Sigmoid colon (tissue), 7 donors: ENCODE measurements around the gene SPINK13. TPM values are rescaled to one million over a fixed set of nuclear protein-coding genes. Genes with fewer than 3 reads are reported as not detected.
"Not testable (repeated sequence)": the region's sequence is repeated elsewhere in the genome, so short reads cannot be mapped to it uniquely, and the experiment has no call there.

Experiments
- DNase-seq: peaks from one replicate; pipeline ENCODE4 v3.0.0-alpha.2; 2019
- H3K27ac ChIP-seq, 4 donors: fragments of 200-600 bp; sonication (generic); one replicate each; pipeline ENCODE4 v1.5.1; 2016 to 2019; ENCODE audit warnings: mild to moderate bottlenecking in 1 of 4
- H3K27me3 ChIP-seq, 3 donors: fragments of 200-600 bp; sonication (generic); one replicate each; pipeline ENCODE4 v1.5.1; 2019; ENCODE audit warnings: mild to moderate bottlenecking in 1 of 3
- H3K36me3 ChIP-seq, 4 donors: fragments of 200-600 bp; sonication (generic); one replicate each; pipeline ENCODE4 v1.5.1; 2016 to 2019
- H3K4me1 ChIP-seq, 4 donors: fragments of 200-600 bp; sonication (generic); one replicate each; pipeline ENCODE4 v1.5.1; 2017 to 2019
- H3K4me3 ChIP-seq, 4 donors: fragments of 200-600 bp; sonication (generic); one replicate each; pipeline ENCODE4 v1.5.1; 2017 to 2019; ENCODE audit warnings: mild to moderate bottlenecking in 2 of 4, moderate library complexity in 1 of 4
- H3K9me3 ChIP-seq, 4 donors: fragments of 200-600 bp in 3 of 4; sonication (generic) in 3 of 4; one replicate each; pipeline versions ENCODE4 v1.5.1 to v1.6.1; 2013 to 2019
- CTCF ChIP-seq, 4 experiments: fragments of 450-650 bp in 3 of 4; fragments of 200-600 bp in 1 of 4; IDR thresholded peaks; one replicate each; pipeline ENCODE4 v1.5.1; 2016 to 2019; ENCODE audit warnings: antibody characterized with exemption in 4 of 4, mild to moderate bottlenecking in 3 of 4, moderate library complexity in 2 of 4
- EP300 ChIP-seq, 4 donors: sonication (generic); formaldehyde crosslinking; IDR thresholded peaks; one replicate each; pipeline ENCODE4 v1.6.1; 2017; ENCODE audit warnings: antibody characterized with exemption in 4 of 4
- POLR2A ChIP-seq, 2 donors: fragments of 450-650 bp; IDR thresholded peaks; one replicate each; pipeline ENCODE4 v1.6.1; 2016; ENCODE audit warnings: antibody characterized with exemption in 2 of 2, mild to moderate bottlenecking in 2 of 2, moderate library complexity in 2 of 2
- POLR2AphosphoS5 ChIP-seq, 4 donors: sonication (generic); formaldehyde crosslinking; IDR thresholded peaks; one replicate each; pipeline ENCODE4 v1.6.1; 2017; ENCODE audit warnings: antibody characterized with exemption in 4 of 4
- WGBS, 2 donors: extraction: QIAGEN DNeasy Blood & Tissue Kit; methylation state at CpG; one replicate each; pipeline ENCODE4 v1.1.7; 2013; 5-methylcytosine and 5-hydroxymethylcytosine counted together
- intact Hi-C: fragments of 100-400 bp; cut with DNase I; formaldehyde crosslinking; loops from one replicate; pipeline ENCODE4 v1.15.1; 2023
- polyA plus RNA-seq, 3 donors: library from polyadenylated mRNA; stranded (reverse); fragments of 200-250 nt; gene quantifications; one replicate each; pipeline ENCODE4 v1.2.3, GENCODE V29; 2013
- small RNA-seq, 3 donors: library from RNA; depleted of rRNA; stranded (forward); fragments of <200 nt; gene quantifications; one replicate each; pipeline ENCODE3, GENCODE V24; 2016
- total RNA-seq, 4 donors: library from RNA; depleted of rRNA; stranded (reverse); fragments of >200 nt; gene quantifications; one replicate each; pipeline ENCODE4 v1.1.0, GENCODE V29; 2016
- donor health status: healthy with polysubstance abuse.
- donor health status: Bipolar disorder and iron deficiency.
- donor health status: healthy.

Gene SPINK13
- total and polyA plus RNA-seq, 7 donors = 0.33 to 0.45 TPM; not detected in 5

GRCh38 chr5:148314731-148315130, 46.1 kb downstream of the SPINK13 start:
- WGBS, 2 donors = 71 to 75% methylated on average over 4 of the region's 4 CpGs
- no peaks in the 10 kb centered on the region for H3K27me3 ChIP-seq
- H3K4me1 ChIP-seq = no peaks in the 10 kb centered on the region
- no peak for DNase-seq
- intact Hi-C loops = no loop called here
- H3K4me3 ChIP-seq = no peak overlapping the region
- H3K9me3 ChIP-seq = no peaks in the 10 kb centered on the region
- no peak overlapping the region for H3K27ac ChIP-seq
- TF ChIP-seq EP300 (IDR thresholded peaks at IDR 0.05) (no peak), POLR2A (IDR thresholded peaks at IDR 0.05) (no peak), CTCF (IDR thresholded peaks at IDR 0.05) (no peak), POLR2AphosphoS5 (IDR thresholded peaks at IDR 0.05) (no peak)
- H3K36me3 ChIP-seq = no peaks in the 10 kb centered on the region

- H3K9me3 ChIP-seq = not testable (repeated sequence)
These were observed 51.7 kb downstream of the SPINK13 start for GRCh38 chr5:148320011-148320963.

DNA sequence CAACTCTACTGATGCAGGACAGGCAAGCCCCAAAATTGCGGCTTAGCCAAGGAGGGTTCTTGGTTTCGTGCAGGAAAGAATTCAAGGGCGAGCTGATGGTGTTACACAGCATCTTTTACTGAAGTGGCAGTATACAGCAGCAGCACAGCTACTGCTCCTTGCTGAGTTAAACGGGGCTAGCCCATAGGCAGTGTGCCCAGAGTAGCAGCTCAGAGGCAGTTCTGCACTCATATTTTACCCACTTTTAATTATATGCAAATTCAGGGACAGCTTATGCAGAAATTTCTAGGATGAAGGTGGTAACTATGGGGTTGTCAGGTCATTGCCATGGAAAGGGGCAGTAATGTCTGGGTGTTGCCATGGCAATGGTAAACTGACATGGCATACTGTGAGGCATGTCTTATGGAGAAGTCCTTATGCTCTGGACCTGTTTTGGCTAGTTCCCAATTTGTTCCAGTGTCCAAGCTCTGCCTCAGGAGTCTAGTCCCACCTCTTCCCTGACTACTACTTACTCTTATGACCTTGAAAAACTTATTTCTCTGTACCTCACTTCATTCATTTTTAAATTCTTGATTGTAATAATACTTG, 64.8 kb downstream of the SPINK13 start:
- H3K4me3 ChIP-seq = no peak overlapping the region
- no peaks in the 10 kb centered on the region for H3K36me3 ChIP-seq
- no peak for DNase-seq
- H3K27ac ChIP-seq = no peak overlapping the region
- 91 to 94% methylated on average over 4 of the region's 4 CpGs for WGBS, 2 donors
- H3K27me3 ChIP-seq = no peaks in the 10 kb centered on the region
- H3K9me3 ChIP-seq = no peaks in the 10 kb centered on the region
- TF ChIP-seq POLR2A (IDR thresholded peaks at IDR 0.05) (no peak), POLR2AphosphoS5 (IDR thresholded peaks at IDR 0.05) (no peak), EP300 (IDR thresholded peaks at IDR 0.05) (no peak), CTCF (IDR thresholded peaks at IDR 0.05) (no peak)
- H3K4me1 ChIP-seq = no peaks in the 10 kb centered on the region
- intact Hi-C loops = no loop called here

More at GRCh38 chr5:148320011-148320963, 51.7 kb downstream of the SPINK13 start:
- H3K36me3 ChIP-seq, H3K4me1 ChIP-seq, DNase-seq, H3K27me3 ChIP-seq, intact Hi-C loops: not testable (repeated sequence)
- peak overlapping the region in 1 of 4 donors; percentile 52 for H3K27ac ChIP-seq
- 43 to 48% methylated on average over 42 of the region's 42 CpGs for WGBS, 2 donors
- peak overlapping the region in 3 of 4 donors; percentile 31 to 48 (median 37) for H3K4me3 ChIP-seq

DNA sequence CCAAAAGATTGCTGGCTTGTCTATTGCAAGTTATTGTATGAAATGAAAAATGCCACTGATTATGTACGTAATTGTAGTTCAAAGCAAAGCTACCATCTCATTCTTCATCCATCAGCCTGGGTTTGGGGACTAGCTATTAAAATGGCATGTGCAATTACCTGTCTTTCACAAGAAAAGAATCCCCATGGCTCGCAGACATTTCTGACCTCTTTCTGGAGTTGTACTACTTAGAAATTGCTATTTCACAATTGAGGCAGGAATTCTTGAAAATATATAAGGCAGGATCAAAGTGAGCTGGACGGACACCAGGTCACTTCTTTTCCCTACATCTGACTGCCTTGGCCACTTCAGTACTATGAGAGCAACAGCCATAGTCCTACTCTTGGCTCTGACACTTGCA, 66.7 kb downstream of the SPINK13 start, which contains the start of gene SPINK9:
Gene SPINK9 (plus strand): TSS at position 301 of the 400 bp plus-strand sequence. CDS start 55 bp downstream, at position 356.
- DNase-seq = no peak
- Histone ChIP-seq H3K4me3 (no peak within 1 kb of the TSS), H3K9me3 (no peaks in the 10 kb centered on the region), H3K27me3 (no peaks in the 10 kb centered on the region), H3K27ac (no peak within 1 kb of the TSS), H3K4me1 (no peaks in the 10 kb centered on the region), H3K36me3 (no peaks in the 10 kb centered on the region)
- intact Hi-C loops = no loop called here
- WGBS, 2 donors = 92% methylated on average over 3 of the region's 3 CpGs
- TF ChIP-seq POLR2AphosphoS5 (IDR thresholded peaks at IDR 0.05) (no peak), POLR2A (IDR thresholded peaks at IDR 0.05) (no peak), CTCF (IDR thresholded peaks at IDR 0.05) (no peak), EP300 (IDR thresholded peaks at IDR 0.05) (no peak)

Small RNA genes within 50 kb of the gene (small RNA-seq; reads per million reads assigned to genes)
- gene HMGN1P16 = 0 reads per million in 3 donors

Other genes starting within 250 kb of the SPINK13 start
- gene SPINK5, start 204.8 kb upstream of the SPINK13 start, total RNA-seq = 1 to 10 TPM in 1 of 4 donors, under 1 TPM in 1, not detected in 2; 0.28 to 1.4 TPM
- gene SPINK5, start 204.8 kb upstream of the SPINK13 start, polyA plus RNA-seq = 10 to 100 TPM; 16.9 to 20.0 (median 19.8) TPM
- not detected for gene SPINK14, start 100.2 kb upstream of the SPINK13 start, total RNA-seq
- not detected for gene SPINK14, start 100.2 kb upstream of the SPINK13 start, polyA plus RNA-seq
- 1 to 10 TPM in 1 of 4 donors, under 1 TPM in 1, not detected in 2; 0.99 to 1.9 TPM for gene SPINK6, start 65.8 kb upstream of the SPINK13 start, total RNA-seq
- under 1 TPM in 1 of 3 donors, not detected in 2; 0.86 TPM for gene SPINK6, start 65.8 kb upstream of the SPINK13 start, polyA plus RNA-seq
- 1 to 10 TPM in 1 of 4 donors, not detected in 3; 1.8 TPM for gene MARCOL, start 30.3 kb upstream of the SPINK13 start, total RNA-seq
- not detected for gene MARCOL, start 30.3 kb upstream of the SPINK13 start, polyA plus RNA-seq
- not detected for gene SPINK7, start 43.6 kb downstream of the SPINK13 start, total RNA-seq
- gene SPINK7, start 43.6 kb downstream of the SPINK13 start, polyA plus RNA-seq = under 1 TPM in 1 of 3 donors, not detected in 2; 0.42 TPM
- not detected for gene SPINK9, start 66.8 kb downstream of the SPINK13 start, total RNA-seq
- not detected for gene SPINK9, start 66.8 kb downstream of the SPINK13 start, polyA plus RNA-seq
- 10 to 100 TPM; 46.0 to 59.6 (median 53.5) TPM for gene FBXO38, start 115.2 kb downstream of the SPINK13 start, total RNA-seq
- gene FBXO38, start 115.2 kb downstream of the SPINK13 start, polyA plus RNA-seq = 10 to 100 TPM; 11.4 to 17.4 (median 12.7) TPM